Neural cell (in vitro differentiated cells): ENCODE results near the gene XKR3.

ENCODE experiments used
- RAD21 ChIP-seq: fragments of 450-650 bp; conservative IDR thresholded peaks from 2 replicates; pipeline ENCODE4 v1.6.1; 2014; ENCODE audit warnings: antibody characterized with exemption, mild to moderate bottlenecking, moderate library complexity
- TAF1 ChIP-seq: IDR thresholded peaks from 2 replicates; pipeline ENCODE4 v1.6.1; 2012; ENCODE audit warnings: low read depth
- TF ChIP-seq, protein P1 (sequence below): fragments of 450-650 bp; IDR thresholded peaks from 2 replicates; pipeline ENCODE4 v1.5.1; 2014; ENCODE audit warnings: antibody characterized with exemption, mild to moderate bottlenecking, moderate library complexity; ENCODE audit not compliant: poor library complexity, severe bottlenecking

DNA sequence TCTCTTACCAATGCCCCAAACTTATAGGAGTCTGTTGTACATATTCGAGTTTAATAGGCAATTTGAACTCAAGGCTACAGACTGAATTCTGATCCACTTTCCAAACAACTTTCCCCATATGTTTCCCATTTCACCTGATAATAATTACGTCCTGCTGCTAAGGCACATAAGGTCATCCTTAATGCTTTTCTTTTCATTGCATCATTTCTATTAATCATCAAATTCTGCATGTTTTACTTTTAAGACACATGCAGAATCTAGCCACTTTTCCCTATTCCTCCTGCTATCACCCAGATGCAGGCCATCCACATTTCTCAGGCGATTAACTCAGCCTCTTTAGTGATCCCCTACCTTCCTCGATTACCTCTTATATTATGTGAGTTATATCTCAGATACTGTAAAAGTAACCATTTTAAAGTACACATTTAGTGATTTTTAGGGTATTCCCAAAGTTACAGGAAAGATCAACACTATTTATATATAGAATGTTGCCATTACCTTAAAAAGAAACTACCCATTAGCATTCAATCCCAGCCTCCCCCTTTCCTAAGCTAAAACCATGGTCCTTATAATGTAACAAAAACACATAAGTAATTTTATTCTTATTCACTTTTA lies 14.9 kb downstream of the XKR3 start:
- TF ChIP-seq, protein P1, sequence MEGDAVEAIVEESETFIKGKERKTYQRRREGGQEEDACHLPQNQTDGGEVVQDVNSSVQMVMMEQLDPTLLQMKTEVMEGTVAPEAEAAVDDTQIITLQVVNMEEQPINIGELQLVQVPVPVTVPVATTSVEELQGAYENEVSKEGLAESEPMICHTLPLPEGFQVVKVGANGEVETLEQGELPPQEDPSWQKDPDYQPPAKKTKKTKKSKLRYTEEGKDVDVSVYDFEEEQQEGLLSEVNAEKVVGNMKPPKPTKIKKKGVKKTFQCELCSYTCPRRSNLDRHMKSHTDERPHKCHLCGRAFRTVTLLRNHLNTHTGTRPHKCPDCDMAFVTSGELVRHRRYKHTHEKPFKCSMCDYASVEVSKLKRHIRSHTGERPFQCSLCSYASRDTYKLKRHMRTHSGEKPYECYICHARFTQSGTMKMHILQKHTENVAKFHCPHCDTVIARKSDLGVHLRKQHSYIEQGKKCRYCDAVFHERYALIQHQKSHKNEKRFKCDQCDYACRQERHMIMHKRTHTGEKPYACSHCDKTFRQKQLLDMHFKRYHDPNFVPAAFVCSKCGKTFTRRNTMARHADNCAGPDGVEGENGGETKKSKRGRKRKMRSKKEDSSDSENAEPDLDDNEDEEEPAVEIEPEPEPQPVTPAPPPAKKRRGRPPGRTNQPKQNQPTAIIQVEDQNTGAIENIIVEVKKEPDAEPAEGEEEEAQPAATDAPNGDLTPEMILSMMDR, result no peak
- no peak for TF ChIP-seq TAF1
- no peak for TF ChIP-seq RAD21
